Measurements from ENCODE around the gene CDH12.
"Not testable (repeated sequence)": the region's sequence is repeated elsewhere in the genome, so short reads cannot be mapped to it uniquely, and the experiment has no call there.

The CDH12 gene

DNA sequence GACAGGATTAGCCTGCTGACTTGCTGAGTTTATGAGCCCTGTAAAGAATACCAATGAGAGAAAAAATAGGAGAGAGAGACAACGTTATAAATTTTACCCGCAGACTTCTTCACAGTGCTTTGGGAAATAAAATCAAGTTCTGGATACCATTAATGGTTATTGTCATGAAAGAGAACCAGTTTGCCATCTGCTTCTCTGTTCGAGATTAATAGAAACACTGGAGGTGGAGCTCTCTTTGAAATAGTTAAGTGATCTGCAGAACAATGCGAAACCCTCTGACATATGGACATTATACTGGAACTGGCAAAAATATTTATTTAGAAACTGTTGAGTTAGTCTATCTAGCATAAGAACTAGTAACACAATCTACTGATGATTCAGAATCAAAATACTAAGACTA lies 500.7 kb downstream of the CDH12 start:
- no peak overlapping the region for H3K4me3 ChIP-seq (ENCODE audit: low read depth, low read length)
- DNase-seq (ENCODE audit: low read depth) = no peak
- no peak for TF ChIP-seq CTCF (conservative IDR thresholded peaks at IDR 0.05; ENCODE audit: low read depth, low read length)

DNA sequence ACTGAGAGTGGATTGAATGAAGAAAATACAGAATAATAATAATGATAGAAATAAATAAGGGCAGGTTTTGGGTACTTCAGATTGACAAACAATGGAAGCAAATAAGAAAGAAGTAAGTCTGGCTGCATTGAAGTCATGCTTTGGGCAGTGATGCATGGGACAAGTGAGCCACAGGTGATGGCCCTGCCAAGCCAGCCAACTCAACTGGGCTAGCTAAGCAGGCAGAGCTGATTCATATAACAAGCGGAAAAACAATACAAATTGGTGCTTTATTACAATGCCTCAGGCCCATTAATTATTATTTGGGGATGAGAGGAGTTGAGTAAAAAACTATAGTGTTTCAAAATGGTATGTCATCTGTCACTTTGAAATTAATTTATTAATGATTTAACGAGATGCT lies 502.0 kb downstream of the CDH12 start:
- DNase-seq (ENCODE audit: low read depth) = no peak
- no peak for TF ChIP-seq CTCF (conservative IDR thresholded peaks at IDR 0.05; ENCODE audit: low read depth, low read length)
- no peak overlapping the region for H3K4me3 ChIP-seq (ENCODE audit: low read depth, low read length)

DNA sequence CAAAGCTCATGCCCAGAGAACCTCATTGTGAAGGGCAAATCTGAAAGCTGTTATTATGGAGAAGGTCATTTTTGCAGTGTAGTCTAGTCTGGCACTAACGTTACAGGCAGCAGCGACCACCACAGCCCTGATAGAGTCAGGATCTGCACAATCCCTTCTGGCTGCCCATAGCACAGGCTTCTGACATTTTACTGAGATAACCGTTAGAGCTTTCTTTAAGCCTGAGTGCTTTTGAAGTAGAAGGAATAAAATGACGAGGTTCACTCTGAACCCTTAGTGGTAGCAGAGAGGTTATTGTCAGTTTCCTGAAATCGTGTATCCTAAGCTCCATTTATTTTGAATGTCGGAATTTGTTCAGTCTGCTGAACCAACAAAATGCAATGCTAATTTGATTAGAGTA lies 505.1 kb downstream of the CDH12 start:
- no peak for DNase-seq (ENCODE audit: low read depth)
- H3K4me3 ChIP-seq (ENCODE audit: low read depth, low read length) = no peak overlapping the region
- TF ChIP-seq CTCF (conservative IDR thresholded peaks at IDR 0.05; ENCODE audit: low read depth, low read length) = no peak

GRCh38 chr5:22344000-22344399 lies 509.1 kb downstream of the CDH12 start:
- no peak for DNase-seq (ENCODE audit: low read depth)
- H3K4me3 ChIP-seq (ENCODE audit: low read depth, low read length) = no peak overlapping the region
- TF ChIP-seq CTCF (conservative IDR thresholded peaks at IDR 0.05; ENCODE audit: low read depth, low read length) = no peak

DNA sequence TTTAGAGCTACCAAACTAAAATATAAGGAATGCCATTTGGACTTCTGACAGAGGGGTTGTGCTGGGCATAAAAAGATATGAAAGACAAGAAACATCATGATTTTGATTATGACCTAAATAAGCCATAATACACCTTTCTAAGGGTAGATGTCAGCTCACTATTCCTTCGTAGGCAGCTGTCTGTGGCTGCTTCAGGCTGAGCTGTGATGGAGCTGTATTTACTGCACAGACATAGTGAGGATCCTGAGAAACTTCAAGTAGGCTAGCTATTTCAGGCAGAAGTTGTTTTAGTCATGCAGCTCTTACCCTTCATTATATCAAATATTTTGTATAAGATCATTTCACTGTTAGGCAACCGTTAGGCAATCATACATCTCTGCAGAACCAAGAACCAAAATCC lies 511.7 kb downstream of the CDH12 start:
- H3K4me3 ChIP-seq (ENCODE audit: low read depth, low read length) = no peak overlapping the region
- no peak for DNase-seq (ENCODE audit: low read depth)
- TF ChIP-seq CTCF (conservative IDR thresholded peaks at IDR 0.05; ENCODE audit: low read depth, low read length) = no peak

DNA sequence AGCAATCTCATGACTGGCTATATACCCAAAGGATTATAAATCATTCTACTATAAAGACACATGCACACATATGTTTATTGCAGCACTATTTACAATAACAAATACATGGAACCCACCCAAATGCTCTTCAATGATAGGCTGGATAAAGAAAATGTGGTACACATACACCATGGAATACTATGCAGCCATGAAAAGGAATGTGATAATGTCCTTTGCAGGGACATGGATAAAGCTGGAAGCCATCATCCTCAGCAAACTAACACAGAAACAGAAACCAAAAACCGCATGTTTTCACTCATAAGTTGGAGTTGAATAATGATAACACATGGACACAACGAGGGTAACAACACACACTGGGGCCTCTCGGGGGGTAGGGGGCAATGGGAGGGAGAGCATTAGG lies 520.2 kb downstream of the CDH12 start:
- not testable (repeated sequence) for DNase-seq (ENCODE audit: low read depth); H3K4me3 ChIP-seq (ENCODE audit: low read depth, low read length)

- no peak for DNase-seq (ENCODE audit: low read depth)
- TF ChIP-seq CTCF (conservative IDR thresholded peaks at IDR 0.05; ENCODE audit: low read depth, low read length) = no peak
- no peak overlapping the region for H3K4me3 ChIP-seq (ENCODE audit: low read depth, low read length)
Observed at GRCh38 chr5:22329683-22330082, 523.5 kb downstream of the CDH12 start.

- DNase-seq (ENCODE audit: low read depth) = no peak
- no peak for TF ChIP-seq CTCF (conservative IDR thresholded peaks at IDR 0.05; ENCODE audit: low read depth, low read length)
- no peak overlapping the region for H3K4me3 ChIP-seq (ENCODE audit: low read depth, low read length)
Observed at GRCh38 chr5:22319798-22320197, 533.3 kb downstream of the CDH12 start.
